PC-3 (cell line): ENCODE measurements around the gene IGF2BP2. TPM values are rescaled to one million over a fixed set of nuclear protein-coding genes. Genes with fewer than 3 reads are reported as not detected.

Experiments used
- ATAC-seq: fragments of 200-7000 bp; cut with Tn5 transposase; 2 replicates; pipeline ENCODE4 v1.9.1; 2020; ENCODE audit warnings: mild to moderate bottlenecking, moderate library complexity
- BruUV-seq: library from RNA; stranded (reverse); fragments of 400-500 nt; replicated peaks from 2 replicates; lab custom pipeline; 2021; lab: Mats Ljungman, UMichigan
- CTCF ChIA-PET: fragments of 300-600 bp; sonication (Branson Sonifier 250); formaldehyde crosslinking; loops from one replicate; lab custom pipeline; 2022; ENCODE audit warnings: antibody characterized with exemption; lab: Charles Lee
- POLR2A ChIA-PET: fragments of 300-600 bp; sonication (Branson Sonifier 250); formaldehyde crosslinking; loops from one replicate; lab custom pipeline; 2022; ENCODE audit warnings: antibody characterized with exemption; ENCODE audit not compliant: unreplicated experiment; lab: Charles Lee
- DNase-seq: peaks from one replicate; pipeline ENCODE4 v3.0.0-alpha.2; 2015
- H2AFZ ChIP-seq: fragments of 300-600 bp; sonication (generic); 2 replicates; pipeline ENCODE4 v1.6.0; 2016; ENCODE audit warnings: antibody characterized with exemption, low read length
- H3F3A ChIP-seq: fragments of 300-600 bp; sonication (generic); one replicate; pipeline ENCODE4 v1.6.0; 2017; ENCODE audit warnings: antibody characterized with exemption, low read length, control low read depth, mild to moderate bottlenecking; ENCODE audit not compliant: unreplicated experiment
- H3K27ac ChIP-seq: fragments of 300-600 bp; sonication (generic); 2 replicates; pipeline ENCODE4 v1.5.1; 2016; ENCODE audit warnings: mild to moderate bottlenecking, low read length
- H3K27me3 ChIP-seq: fragments of 300-600 bp; sonication (generic); 2 replicates; pipeline ENCODE4 v1.6.1; 2016; ENCODE audit warnings: low read length, mixed read lengths
- H3K36me3 ChIP-seq: fragments of 300-600 bp; sonication (generic); 2 replicates; pipeline ENCODE4 v1.6.1; 2016; ENCODE audit warnings: low read depth, mixed run types, low read length, mixed read lengths
- H3K4me1 ChIP-seq: fragments of 300-600 bp; sonication (generic); 2 replicates; pipeline ENCODE4 v1.5.1; 2016; ENCODE audit warnings: low read length; ENCODE audit not compliant: insufficient read depth
- H3K4me2 ChIP-seq: fragments of 300-600 bp; sonication (generic); 2 replicates; pipeline ENCODE4 v1.6.0; 2016; ENCODE audit warnings: low read length
- H3K4me3 ChIP-seq: fragments of 300-600 bp; sonication (generic); 2 replicates; pipeline ENCODE4 v1.5.1; 2016; ENCODE audit warnings: mild to moderate bottlenecking, low read length, mixed read lengths
- H3K79me2 ChIP-seq: fragments of 300-600 bp; sonication (generic); 2 replicates; pipeline ENCODE4 v1.6.1; 2017; ENCODE audit warnings: low read length, mixed read lengths
- H3K9ac ChIP-seq: fragments of 300-600 bp; sonication (generic); 2 replicates; pipeline ENCODE4 v1.6.0; 2016; ENCODE audit warnings: mild to moderate bottlenecking, low read length
- H3K9me2 ChIP-seq: fragments of 300-600 bp; sonication (generic); replicated peaks from 2 replicates; pipeline ENCODE4 v1.6.1; 2016; ENCODE audit warnings: mixed run types, low read length, mixed read lengths
- H3K9me3 ChIP-seq: fragments of 300-600 bp; sonication (generic); 2 replicates; pipeline ENCODE4 v1.6.1; 2016; ENCODE audit warnings: low read length, mixed read lengths
- H4K20me1 ChIP-seq: fragments of 300-600 bp; sonication (generic); 2 replicates; pipeline ENCODE4 v1.6.1; 2016; ENCODE audit warnings: low read length, mixed read lengths
- EZH2 ChIP-seq: fragments of 300-600 bp; sonication (generic); IDR thresholded peaks from one replicate; pipeline ENCODE4 v1.6.1; 2017; ENCODE audit warnings: antibody characterized with exemption, mild to moderate bottlenecking, low read length; ENCODE audit not compliant: unreplicated experiment
- EZH2phosphoT487 ChIP-seq: fragments of 300-600 bp; sonication (generic); IDR thresholded peaks from 2 replicates; pipeline ENCODE4 v1.6.1; 2018; ENCODE audit warnings: mild to moderate bottlenecking, antibody characterized with exemption, low read length, borderline replicate concordance
- intact Hi-C: fragments of 100-400 bp; cut with micrococcal nuclease; formaldehyde crosslinking; loops from 2 replicates; pipeline ENCODE4 v1.9.0; 2023
- total RNA-seq: library from RNA; depleted of rRNA; stranded (reverse); fragments of >200 nt; gene quantifications from 2 replicates; pipeline ENCODE4 v1.2.3, GENCODE V29; 2014
- TF ChIP-seq, protein P1 (sequence below): fragments of 300-600 bp; sonication (generic); conservative IDR thresholded peaks from 2 replicates; pipeline ENCODE4 v1.5.1; 2017; ENCODE audit warnings: antibody characterized with exemption, low read depth, mild to moderate bottlenecking, low read length

The IGF2BP2 gene
- total RNA-seq, 1 experiment from 2014 or later, result 81.2 TPM

DNA sequence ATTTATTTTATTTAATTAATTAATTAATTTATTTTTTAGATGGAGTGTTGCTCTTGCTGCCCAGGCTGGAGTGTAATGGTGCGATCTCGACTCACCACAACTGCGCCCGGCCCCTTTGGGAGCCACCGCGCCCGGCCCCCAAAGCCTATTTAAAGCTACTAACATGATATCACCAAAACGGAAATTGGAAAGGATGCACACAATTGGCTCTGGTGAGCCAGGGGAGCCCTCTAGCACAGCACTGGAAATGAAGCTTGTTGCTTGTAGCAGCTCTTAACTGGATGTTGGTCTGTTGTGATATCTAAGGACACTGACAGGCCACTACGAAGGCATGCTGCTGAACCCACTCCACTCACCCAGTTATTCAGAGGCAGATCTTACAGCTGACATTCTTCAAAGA is 104.5 kb downstream of the IGF2BP2 start:
- Histone ChIP-seq H3K9me2 (no peaks in the 10 kb centered on the region), H3K27ac (no peak overlapping the region), H4K20me1 (no peaks in the 10 kb centered on the region), H3F3A (no peaks in the 10 kb centered on the region), H3K27me3 (no peaks in the 10 kb centered on the region), H2AFZ (no peak overlapping the region), H3K4me1 (peaks cover 25% of the 10 kb centered on the region), H3K79me2 (peaks cover 87% of the 10 kb centered on the region), H3K9ac (no peak overlapping the region), H3K4me2 (no peak overlapping the region), H3K4me3 (no peak overlapping the region), H3K36me3 (peaks cover 5% of the 10 kb centered on the region; the same call in 1 of the 2 replicates), H3K9me3 (no peaks in the 10 kb centered on the region)
- POLR2A ChIA-PET, result interaction anchor here (0.5 kb wide), 1 partner anchor 102 kb away, joined by 4 read pairs; no protein-coding TSS in a partner anchor
- CTCF ChIA-PET, result no interaction called here
- no TSS peak for BruUV-seq
- no peak for DNase-seq
- intact Hi-C loops, result no loop called here
- ATAC-seq, result no peak
- TF ChIP-seq EZH2phosphoT487 (no peak), EZH2 (no peak)
- TF ChIP-seq, protein P1, sequence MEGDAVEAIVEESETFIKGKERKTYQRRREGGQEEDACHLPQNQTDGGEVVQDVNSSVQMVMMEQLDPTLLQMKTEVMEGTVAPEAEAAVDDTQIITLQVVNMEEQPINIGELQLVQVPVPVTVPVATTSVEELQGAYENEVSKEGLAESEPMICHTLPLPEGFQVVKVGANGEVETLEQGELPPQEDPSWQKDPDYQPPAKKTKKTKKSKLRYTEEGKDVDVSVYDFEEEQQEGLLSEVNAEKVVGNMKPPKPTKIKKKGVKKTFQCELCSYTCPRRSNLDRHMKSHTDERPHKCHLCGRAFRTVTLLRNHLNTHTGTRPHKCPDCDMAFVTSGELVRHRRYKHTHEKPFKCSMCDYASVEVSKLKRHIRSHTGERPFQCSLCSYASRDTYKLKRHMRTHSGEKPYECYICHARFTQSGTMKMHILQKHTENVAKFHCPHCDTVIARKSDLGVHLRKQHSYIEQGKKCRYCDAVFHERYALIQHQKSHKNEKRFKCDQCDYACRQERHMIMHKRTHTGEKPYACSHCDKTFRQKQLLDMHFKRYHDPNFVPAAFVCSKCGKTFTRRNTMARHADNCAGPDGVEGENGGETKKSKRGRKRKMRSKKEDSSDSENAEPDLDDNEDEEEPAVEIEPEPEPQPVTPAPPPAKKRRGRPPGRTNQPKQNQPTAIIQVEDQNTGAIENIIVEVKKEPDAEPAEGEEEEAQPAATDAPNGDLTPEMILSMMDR, result no peak

DNA sequence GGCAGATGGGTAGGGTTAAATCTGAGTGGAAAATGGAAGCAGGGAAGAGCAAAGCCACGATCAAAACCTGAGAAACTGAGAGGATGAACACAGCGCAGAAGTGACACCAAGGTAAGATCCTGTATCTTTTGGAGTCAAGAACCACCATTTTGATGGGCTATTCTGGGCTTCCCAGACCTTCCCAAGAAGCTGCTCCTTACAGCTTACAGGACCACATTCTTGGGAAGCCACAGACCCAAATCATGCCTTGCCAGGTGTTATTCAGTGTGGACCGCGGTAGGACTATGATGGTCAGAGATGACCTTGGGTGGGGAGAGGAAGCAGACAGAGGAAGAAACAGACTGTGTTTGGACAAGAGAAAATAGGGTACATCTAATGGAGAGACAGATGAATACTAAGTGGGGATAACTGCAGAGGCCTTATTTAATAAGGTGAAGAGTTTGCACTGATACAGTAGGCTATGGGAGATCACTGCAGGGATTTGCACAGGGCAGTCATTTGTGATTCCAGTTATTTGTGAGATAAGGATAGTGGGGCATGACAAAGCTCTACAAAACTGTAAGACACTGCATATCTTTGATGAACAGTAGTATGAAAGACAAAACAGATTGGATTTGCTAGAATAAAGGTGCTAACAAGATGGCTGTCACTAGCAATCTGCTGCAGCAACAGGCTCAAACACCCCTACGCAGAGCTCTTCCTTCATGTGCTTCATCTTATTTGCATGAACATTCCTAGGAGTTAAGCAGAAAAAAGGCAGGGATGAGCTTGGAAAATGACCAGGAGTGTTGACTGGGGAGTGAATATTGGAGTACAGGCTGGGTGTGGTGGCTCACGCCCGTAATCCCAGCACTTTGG is 105.9 kb downstream of the IGF2BP2 start:
- no peak overlapping the region for H3K4me3 ChIP-seq
- peaks cover 34% of the 10 kb centered on the region for H3K4me1 ChIP-seq
- no peaks in the 10 kb centered on the region for H3F3A ChIP-seq
- no peaks in the 10 kb centered on the region for H3K9me3 ChIP-seq
- no peaks in the 10 kb centered on the region for H3K36me3 ChIP-seq
- DNase-seq (no peak), ATAC-seq (no peak)
- H4K20me1 ChIP-seq, result no peaks in the 10 kb centered on the region
- POLR2A ChIA-PET, result interaction anchor here (0.7 kb wide), 1 partner anchor 55 kb away, joined by 3 read pairs; no protein-coding TSS in a partner anchor
- no peak overlapping the region for H3K4me2 ChIP-seq
- no peak overlapping the region for H2AFZ ChIP-seq
- CTCF ChIA-PET, result no interaction called here
- BruUV-seq, result no TSS peak
- TF ChIP-seq, protein P1, result no peak
- no peak for TF ChIP-seq EZH2phosphoT487
- TF ChIP-seq EZH2, result no peak
- H3K79me2 ChIP-seq, result peaks cover 84% of the 10 kb centered on the region
- intact Hi-C loops, result no loop called here
- H3K27me3 ChIP-seq, result no peaks in the 10 kb centered on the region
- no peak overlapping the region for H3K27ac ChIP-seq
- H3K9ac ChIP-seq, result no peak overlapping the region
- H3K9me2 ChIP-seq, result no peaks in the 10 kb centered on the region
